Testis (tissue), 2 donors: Measurements from ENCODE around the gene RHOBTB3.

Experiments
- CTCF ChIP-seq, 3 experiments: fragments of 450-650 bp in 2 of 3; fragments of 200-600 bp in 1 of 3; sonication (generic) in 1 of 3; IDR thresholded peaks; one replicate each; pipeline ENCODE4 v1.5.1; 2016 to 2019; ENCODE audit warnings: antibody characterized with exemption in 3 of 3, mild to moderate bottlenecking in 2 of 3, moderate library complexity in 1 of 3
- POLR2A ChIP-seq: fragments of 450-650 bp; IDR thresholded peaks from one replicate; pipeline ENCODE4 v1.6.1; 2017; ENCODE audit warnings: antibody characterized with exemption, mild to moderate bottlenecking, moderate library complexity

DNA sequence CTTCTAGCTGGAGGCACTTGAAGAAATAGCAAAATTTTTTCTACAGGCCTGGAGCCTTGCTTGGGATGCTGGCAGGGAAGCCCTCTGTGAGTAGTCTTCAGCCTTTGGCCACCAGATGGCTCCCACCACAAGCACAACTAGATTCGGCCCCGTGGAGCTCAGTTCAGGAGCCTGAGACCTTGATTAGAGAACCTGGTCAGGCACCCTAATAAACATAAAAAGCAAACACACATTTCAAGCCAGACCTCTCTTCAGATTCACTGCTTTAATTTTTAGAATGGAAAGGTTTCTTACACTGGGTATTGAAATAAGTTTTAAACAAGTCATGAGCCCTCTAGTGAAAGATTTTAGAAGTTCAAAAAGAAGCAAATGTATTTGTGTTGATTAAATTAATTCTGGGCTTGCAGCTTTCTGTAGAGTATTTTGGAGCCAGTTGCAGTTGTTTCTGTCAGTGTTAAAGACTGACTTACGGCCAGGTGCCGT is 50.0 kb downstream of the RHOBTB3 start:
- TF ChIP-seq CTCF (IDR thresholded peaks at IDR 0.05) (peak; percentile 66 to 83 (median 67)), POLR2A (no peak)
